ENCODE results near the gene UBE3D.

DNA sequence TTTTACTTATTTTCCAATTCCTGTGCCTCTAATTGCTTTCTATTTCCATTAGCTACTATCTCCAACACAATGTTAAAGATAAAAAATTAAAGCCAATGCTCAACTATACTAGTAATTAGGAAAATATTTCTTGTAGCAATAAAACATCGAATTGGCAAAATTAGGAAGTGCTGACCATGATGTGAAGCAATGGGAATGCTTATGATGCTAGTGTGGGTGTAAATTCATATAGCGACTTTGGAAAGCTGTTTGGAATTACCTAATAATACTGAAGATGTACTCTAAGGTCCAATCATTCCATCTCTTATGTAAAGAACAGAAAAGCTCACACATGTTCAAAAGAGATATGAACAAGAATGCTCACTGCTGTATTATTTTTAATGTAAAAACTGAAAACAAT is 78.2 kb downstream of the UBE3D start:
- TF ChIP-seq, protein P1, sequence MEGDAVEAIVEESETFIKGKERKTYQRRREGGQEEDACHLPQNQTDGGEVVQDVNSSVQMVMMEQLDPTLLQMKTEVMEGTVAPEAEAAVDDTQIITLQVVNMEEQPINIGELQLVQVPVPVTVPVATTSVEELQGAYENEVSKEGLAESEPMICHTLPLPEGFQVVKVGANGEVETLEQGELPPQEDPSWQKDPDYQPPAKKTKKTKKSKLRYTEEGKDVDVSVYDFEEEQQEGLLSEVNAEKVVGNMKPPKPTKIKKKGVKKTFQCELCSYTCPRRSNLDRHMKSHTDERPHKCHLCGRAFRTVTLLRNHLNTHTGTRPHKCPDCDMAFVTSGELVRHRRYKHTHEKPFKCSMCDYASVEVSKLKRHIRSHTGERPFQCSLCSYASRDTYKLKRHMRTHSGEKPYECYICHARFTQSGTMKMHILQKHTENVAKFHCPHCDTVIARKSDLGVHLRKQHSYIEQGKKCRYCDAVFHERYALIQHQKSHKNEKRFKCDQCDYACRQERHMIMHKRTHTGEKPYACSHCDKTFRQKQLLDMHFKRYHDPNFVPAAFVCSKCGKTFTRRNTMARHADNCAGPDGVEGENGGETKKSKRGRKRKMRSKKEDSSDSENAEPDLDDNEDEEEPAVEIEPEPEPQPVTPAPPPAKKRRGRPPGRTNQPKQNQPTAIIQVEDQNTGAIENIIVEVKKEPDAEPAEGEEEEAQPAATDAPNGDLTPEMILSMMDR (IDR thresholded peaks at IDR 0.05) = no peak
- TF ChIP-seq POLR2A (IDR thresholded peaks at IDR 0.05) = no peak
- TF ChIP-seq POLR2AphosphoS5 (IDR thresholded peaks at IDR 0.05) = no peak

All from sigmoid colon (tissue), 4 donors.